NT2/D1 (cell line): ENCODE data around the gene CYFIP1.

Experiments
- SUZ12 ChIP-seq: IDR thresholded peaks from 2 replicates; pipeline ENCODE4 v1.6.1; 2011; ENCODE audit not compliant: insufficient read length, insufficient read depth; ENCODE audit errors: extremely low read depth
- YY1 ChIP-seq: IDR thresholded peaks from 2 replicates; pipeline ENCODE4 v1.6.1; 2011; ENCODE audit not compliant: insufficient read length, insufficient read depth

- TF ChIP-seq SUZ12, result no peak
- no peak for TF ChIP-seq YY1
These were observed 76.1 kb downstream of the CYFIP1 start for GRCh38 chr15:22903961-22904534.
